GM10266 (cell line): Measurements from ENCODE around the gene ANKRD16.

Source experiments
- DNase-seq: peaks from one replicate; pipeline ENCODE4 v3.0.0; 2012; ENCODE audit errors: extremely low spot score
- TF ChIP-seq, protein P1 (sequence below): IDR thresholded peaks from 2 replicates; pipeline ENCODE4 v1.5.1; 2012; ENCODE audit warnings: mild to moderate bottlenecking, low read depth; ENCODE audit not compliant: control insufficient read depth, insufficient read depth; ENCODE audit errors: missing control alignments

The ANKRD16 gene

DNA sequence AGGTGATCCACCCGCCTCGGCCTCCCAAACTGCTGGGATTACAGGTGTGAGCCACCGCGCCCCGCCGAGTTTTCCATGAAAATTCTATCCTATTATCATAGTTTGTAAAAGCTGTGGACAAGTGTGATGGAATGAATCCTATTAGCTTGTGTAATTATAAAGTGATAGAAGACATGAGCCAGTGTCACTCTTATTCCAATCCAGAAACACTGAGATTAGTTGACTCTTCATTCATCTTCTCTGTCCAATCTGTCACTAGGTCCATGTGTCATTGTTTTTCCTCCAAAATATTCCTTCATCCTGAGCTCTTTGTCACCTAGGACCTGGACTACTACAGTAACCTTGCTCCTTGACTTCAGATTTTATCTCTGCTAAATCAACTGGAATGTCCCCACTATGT, 13.9 kb upstream of the ANKRD16 start:
- TF ChIP-seq, protein P1, sequence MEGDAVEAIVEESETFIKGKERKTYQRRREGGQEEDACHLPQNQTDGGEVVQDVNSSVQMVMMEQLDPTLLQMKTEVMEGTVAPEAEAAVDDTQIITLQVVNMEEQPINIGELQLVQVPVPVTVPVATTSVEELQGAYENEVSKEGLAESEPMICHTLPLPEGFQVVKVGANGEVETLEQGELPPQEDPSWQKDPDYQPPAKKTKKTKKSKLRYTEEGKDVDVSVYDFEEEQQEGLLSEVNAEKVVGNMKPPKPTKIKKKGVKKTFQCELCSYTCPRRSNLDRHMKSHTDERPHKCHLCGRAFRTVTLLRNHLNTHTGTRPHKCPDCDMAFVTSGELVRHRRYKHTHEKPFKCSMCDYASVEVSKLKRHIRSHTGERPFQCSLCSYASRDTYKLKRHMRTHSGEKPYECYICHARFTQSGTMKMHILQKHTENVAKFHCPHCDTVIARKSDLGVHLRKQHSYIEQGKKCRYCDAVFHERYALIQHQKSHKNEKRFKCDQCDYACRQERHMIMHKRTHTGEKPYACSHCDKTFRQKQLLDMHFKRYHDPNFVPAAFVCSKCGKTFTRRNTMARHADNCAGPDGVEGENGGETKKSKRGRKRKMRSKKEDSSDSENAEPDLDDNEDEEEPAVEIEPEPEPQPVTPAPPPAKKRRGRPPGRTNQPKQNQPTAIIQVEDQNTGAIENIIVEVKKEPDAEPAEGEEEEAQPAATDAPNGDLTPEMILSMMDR = no peak
- no peak for DNase-seq

DNA sequence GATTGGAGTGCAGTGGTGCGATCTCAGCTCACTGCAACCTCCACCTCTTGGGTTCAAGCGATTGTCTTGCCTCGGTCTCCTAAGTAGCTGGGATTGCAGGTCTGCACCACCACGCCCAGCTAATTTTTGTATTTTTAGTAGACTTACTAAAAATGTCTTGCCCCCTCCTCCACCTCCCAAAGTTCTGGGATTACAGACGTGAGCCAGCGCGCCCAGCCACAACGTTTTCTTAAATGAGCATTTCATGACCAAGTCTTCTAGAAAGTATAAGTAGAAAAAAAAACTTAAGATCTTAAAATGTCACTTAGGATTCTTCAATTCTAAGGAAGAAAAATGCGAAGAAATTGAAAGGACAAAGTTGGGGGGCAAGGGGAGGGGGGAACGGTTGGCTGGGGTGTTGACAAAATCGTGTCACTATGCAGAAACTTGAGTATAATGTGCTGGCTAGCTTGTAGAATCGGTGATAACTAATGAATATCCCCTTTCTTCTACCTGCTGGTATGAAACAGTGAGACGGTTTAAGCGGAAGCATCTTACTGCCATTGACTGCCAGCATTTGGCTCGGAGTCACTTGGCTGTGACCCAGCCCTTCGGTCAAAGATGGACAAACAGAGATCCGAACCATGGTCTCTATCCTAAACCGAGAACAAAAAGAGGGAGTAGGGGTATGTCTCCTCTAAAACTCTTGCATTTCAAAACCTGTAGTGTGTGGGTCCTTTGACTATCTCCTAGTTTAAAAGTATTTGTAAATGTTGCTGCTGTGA, 13.0 kb upstream of the ANKRD16 start:
- TF ChIP-seq, protein P1 = no peak
- no peak for DNase-seq

- DNase-seq = no peak
- TF ChIP-seq, protein P1 = no peak
These were observed 10.6 kb upstream of the ANKRD16 start for GRCh38 chr10:5900247-5900646.

DNA sequence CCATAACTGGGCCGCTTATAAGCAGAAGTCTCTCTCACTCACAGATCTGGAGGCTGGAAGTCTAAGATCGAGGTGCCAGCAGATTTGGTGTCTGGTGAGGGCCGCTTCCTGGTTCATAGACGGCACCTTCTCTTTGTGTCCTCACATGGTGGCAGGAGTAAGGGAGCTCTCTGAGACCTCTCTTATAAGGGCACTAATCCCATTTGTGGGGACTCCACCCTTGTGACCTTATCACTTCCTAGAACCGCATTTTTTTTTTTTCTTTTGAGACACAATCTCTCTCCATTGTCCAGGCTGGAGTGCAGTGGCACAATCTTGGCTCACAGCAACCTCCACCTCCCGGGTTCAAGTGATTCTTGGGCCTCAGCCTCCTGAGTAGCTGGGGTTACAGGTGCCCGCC, 8.5 kb upstream of the ANKRD16 start:
- TF ChIP-seq, protein P1 = no peak
- DNase-seq = no peak

DNA sequence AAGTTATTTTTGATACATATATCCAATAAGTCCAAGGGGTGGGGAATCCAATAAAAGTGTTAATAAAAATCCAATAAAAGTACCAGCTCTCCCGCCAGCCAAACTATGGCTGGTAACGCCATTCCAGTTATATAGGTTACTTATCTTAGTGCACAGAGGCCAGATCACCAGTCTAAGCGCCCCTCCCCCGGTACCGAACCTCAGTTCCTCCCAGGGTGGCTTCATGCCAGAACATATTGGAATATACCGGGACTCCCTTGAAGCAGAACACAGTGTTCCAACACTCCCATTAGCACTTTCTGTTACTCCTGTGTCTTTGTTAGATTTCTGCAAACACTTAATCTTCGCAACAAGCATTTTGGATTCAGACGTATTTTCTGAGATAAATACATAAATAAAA, 7.8 kb upstream of the ANKRD16 start:
- no peak for DNase-seq
- TF ChIP-seq, protein P1 = no peak

DNA sequence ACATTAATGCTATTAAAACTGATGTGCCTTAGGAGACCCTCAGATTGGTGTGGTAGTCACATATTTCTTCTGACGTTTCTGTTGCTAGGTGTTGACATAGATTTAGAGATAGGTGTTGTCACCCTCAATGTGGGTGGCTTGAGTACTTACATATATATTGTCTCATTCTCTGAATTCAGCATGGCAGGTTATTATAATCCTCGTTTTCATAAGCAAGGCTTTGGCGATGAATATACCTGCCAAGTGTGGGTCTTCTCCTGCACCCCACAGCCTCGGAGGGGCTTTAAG, 7.3 kb upstream of the ANKRD16 start:
- no peak for DNase-seq
- TF ChIP-seq, protein P1 = no peak

DNA sequence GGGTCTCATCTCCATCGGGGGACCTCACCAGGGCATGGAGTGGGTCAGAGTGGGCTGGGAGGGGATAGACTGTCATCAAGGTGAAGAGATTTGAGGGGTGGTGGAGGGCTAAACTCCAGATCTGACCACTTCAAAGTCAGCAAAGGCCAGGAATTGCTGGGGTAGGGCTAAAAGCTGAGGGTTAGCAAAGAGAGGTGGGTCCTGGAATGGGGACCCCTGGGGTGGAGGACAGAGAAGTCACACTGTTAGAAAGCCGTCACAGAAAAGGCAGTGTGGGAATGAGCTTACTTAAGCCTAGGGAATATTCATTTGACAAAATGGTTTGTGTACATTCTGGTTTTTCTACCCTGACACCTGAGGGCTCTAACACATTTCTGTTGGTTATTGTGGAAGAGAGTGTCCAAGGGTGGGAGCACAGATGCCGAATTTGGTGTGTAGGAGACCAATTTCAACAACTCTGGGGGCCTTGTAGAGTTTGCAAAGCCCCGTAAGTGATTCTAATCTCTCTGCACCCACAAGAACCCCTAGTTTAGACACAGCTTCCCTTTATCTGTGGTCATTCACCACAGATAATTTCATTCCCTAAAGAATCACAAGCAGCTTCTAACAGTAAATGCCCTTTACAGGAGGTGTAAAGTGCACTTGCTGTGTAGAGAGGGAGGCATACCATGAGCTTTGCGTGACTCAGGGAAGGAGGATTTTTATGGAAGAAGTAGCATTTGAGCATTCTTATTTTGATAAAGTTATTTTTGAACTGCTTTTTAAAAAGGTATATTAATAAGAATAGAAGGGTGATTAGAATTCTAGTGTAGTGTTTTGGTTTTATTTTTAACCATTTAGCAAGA, 6.7 kb upstream of the ANKRD16 start:
- TF ChIP-seq, protein P1 = no peak
- DNase-seq = peak; percentile 29
